GDM1 (cell line): ENCODE results near the gene CTSF.
"Not testable (repeated sequence)": the region's sequence is repeated elsewhere in the genome, so short reads cannot be mapped to it uniquely, and the experiment has no call there.

Experiments
- DNase-seq: peaks from one replicate; lab custom pipeline; 2025; lab: John Stamatoyannopoulos, UW

The CTSF gene

GRCh38 chr11:66559142-66559865 is 9.1 kb downstream of the CTSF start:
- DNase-seq, result no peak

DNA sequence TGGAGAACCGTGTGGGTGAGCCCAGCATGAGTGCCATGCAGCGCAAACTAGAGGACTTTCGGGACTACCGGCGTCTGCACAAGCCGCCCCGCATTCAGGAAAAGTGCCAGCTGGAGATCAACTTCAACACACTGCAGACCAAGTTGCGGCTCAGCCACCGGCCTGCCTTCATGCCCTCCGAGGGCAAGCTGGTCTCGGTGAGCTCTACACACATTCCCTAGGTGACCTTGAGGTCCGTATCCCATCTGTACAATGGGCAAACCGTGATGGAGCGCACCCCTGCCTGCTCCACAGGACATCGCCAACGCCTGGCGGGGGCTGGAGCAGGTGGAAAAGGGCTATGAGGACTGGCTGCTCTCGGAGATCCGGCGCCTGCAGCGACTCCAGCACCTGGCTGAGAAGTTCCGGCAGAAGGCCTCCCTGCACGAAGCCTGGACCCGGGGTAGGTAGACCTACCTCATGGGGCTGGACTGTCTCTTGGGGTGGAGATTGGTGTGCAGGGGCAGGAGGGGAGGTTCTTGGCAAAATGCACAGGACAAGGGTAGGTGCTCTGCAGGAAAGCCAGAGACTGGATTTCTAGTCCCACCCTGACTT is 10.6 kb downstream of the CTSF start:
- no peak for DNase-seq

- no peak for DNase-seq
Measured at GRCh38 chr11:66556086-66556485, 12.3 kb downstream of the CTSF start.

GRCh38 chr11:66555416-66555815 is 13.0 kb downstream of the CTSF start:
- DNase-seq, result no peak

GRCh38 chr11:66554602-66555001 is 13.8 kb downstream of the CTSF start:
- DNase-seq, result no peak

- DNase-seq, result no peak
Measured at GRCh38 chr11:66550887-66551286, 17.5 kb downstream of the CTSF start.

- DNase-seq, result no peak
Measured at GRCh38 chr11:66549696-66550095, 18.7 kb downstream of the CTSF start.

DNA sequence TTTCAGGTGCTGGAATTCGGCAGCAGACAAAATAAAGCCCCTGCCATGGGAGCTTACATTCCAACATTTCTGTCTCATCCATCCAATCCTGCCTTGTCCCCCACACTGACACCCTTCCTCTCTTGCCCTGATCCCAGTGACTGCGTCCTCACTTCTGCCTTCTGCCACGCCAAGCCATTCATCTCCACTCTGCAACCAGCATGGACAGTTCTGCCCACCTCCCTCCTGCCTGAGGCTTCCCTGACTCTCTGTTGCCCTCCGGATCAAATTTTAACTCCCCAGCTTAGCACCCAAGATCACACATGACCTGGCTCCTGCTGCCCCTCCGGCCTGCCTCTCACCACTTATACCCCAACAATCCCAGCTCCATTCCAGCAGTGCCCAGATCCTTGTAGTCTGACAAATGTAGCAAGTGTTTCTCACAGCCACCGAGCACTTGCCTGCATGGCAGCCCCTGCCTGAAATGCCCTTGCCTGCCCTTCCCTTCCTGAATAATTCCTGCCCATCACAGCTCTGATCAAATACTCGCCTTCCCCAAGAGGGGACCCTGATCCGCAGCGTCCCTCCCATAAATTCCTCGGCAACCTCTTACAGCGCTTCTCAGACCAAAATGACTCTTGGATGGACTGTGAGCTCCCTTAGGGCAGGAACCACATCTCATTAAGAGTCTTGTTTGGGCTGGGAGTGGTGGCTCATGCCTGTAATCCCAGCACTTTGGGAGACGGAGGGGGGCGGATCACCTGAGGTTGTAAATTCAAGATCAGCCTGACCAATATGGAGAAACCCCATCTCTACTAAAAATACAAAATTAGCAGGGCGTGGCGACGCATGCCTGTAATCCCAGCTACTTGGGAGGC is 19.4 kb downstream of the CTSF start:
- no peak for DNase-seq

DNA sequence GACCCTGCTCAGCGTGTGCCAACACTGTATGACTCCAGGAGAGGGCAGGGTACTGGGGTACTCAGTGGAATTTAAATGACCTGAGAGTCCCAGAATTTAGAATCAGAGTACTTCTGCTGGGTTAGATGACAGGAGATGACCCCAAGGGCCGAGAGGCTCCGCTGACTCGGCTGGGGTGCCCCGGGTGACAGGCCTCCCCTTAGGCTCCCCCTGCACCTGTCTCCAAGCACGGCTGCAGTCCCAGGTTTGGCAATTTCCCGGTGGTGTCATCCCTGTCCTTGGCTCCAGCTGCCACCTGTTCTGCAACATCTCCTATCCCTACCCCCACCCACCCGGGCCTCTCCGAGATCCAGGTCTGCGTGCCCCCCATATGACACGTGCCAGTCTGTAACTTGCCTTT is 20.4 kb downstream of the CTSF start:
- no peak for DNase-seq

- no peak for DNase-seq
Measured at GRCh38 chr11:66547662-66548009, 20.8 kb downstream of the CTSF start.

DNA sequence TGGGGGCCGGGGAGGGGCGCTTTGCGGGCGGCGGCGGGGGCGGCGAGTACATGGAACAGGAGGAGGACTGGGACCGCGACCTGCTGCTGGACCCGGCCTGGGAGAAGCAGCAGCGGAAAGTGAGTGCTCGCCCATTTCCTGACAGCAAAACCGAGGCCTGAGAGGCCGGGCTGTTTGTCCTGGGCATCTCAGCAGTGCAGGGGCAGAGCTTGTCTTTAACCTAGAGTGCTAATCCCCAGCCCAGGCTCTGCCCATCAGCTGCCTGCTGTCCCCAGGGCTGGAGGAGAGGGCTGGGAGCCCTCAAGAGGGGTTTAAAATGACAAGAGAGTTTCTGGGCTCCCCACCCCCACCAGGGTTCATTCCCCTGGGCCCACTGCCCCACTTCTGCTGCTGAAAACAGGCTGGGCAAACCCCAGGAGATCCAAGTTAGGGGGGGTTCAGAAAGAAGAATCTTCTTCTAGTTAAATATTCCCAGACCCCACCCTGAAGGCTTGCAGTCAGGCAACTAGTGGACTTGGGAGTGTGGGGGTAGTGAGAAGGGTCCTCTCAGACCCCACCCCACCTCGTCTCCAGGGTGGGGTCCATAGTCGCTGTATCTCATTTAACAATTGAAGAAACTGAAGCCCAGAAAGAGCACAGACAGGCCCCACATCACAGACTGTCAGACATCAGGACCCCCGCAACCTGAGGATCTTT is 21.3 kb downstream of the CTSF start:
- no peak for DNase-seq

- no peak for DNase-seq
Measured at GRCh38 chr11:66546368-66546965, 21.9 kb downstream of the CTSF start, which contains the start of gene ACTN3. TSS of gene ACTN3 (plus strand) at chr11:66546903. CDS start at chr11:66546938, 35 bp downstream.

- DNase-seq, result peak; percentile 92
Measured at GRCh38 chr11:66545701-66546367, 22.6 kb downstream of the CTSF start, which contains the start of gene ZDHHC24. TSS of gene ZDHHC24 (minus strand) at chr11:66546048. CDS start at chr11:66546003, 45 bp downstream.

GRCh38 chr11:66544952-66545351 is 23.5 kb downstream of the CTSF start:
- not testable (repeated sequence) for DNase-seq

GRCh38 chr11:66543263-66544107 is 24.9 kb downstream of the CTSF start:
- peak; percentile 36 for DNase-seq

- no peak for DNase-seq
Measured at GRCh38 chr11:66542362-66542761, 26.0 kb downstream of the CTSF start.

DNA sequence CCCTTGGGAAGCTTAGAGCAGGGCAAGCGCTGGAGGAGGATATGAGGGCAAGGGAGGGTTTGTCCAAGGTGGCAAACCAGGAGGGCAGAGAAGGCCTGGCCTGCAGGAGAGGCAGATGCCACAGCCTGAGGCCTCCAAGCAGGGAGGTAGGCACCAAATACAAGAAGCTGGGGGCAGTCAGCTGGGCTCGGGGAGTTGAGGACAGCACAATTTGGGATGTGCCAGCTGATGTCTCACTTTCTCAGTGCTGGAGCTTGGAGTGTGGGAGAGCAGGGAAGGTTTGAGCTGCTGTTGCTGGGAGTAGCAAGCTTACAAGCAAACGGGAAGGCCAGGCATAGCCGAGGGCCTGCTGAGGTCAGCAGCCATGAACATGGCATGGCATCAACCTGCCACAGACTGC is 26.5 kb downstream of the CTSF start:
- no peak for DNase-seq

DNA sequence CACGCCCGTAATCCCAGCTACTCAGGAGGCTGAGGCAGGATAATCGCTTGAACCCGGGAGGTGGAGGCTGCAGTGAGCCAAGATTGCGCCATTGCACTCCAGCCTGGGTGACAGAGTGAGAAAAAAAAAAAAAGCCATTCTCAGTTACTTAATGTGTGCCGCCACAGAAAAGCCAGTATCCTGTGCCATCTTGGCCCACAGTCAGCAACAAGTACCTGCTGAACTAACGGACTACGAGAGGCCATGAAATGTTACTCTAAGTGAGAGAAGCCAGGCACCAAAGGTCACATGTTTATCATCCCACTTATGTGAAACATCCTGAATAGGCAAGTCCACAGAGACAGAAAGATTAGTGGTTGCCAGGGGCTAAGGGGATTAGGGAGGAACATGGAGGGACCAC is 27.8 kb downstream of the CTSF start:
- DNase-seq, result not testable (repeated sequence)

DNA sequence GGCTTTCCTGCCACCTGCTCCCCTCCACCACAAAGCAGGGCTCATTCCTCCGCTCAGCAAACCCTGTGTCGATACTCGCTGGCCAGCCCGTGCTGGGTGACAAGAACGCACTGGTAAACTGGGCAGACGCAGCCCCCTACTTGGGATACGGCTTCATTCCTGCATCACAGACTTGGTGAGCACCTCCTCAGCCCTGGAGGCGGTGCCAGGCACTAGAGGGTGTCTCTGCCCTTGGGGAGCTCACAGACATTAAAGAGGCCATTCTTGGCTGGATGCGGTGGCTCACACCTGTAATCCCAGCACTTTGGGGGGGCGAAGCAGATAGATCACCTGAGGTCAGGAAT is 28.6 kb downstream of the CTSF start:
- no peak for DNase-seq

DNA sequence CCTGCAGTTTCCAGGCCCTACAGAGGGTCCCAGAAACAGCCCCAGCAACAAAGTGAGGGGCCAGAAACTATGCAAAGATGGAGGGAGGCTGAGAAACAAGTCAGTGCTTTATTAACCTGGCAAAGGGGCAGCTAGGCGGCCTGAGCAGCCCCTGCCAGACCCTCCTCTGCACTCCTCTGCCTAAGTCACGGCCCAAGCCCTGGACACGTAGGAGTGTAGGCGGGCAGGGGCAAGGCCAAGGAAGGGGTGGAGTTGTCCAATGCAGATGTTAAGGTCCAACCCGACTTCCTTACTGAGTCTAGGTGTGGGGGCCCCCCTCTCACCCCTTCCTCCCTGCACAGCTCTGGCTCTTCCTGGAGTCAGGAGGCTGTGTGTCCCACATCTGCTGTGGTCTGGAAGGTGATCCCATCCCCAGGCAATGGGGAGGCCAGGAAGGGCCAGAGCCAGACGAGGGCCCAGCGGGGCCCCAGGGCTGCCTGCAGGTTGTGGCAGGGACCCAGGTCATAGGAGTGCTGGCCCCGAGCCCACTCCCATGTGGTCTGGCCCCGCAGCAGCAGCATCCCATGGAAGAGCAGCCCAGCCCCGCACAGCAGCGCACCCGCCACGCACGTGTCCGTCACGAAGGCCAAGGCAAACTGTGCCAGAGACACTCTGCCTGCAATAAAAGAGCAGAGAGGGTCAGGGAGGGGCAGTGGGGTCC is 29.1 kb downstream of the CTSF start:
- DNase-seq, result no peak
